Dermis blood vessel endothelial cell (primary cell): Measurements from ENCODE around the gene ASTN2. TPM values are rescaled to one million over a fixed set of nuclear protein-coding genes. Genes with fewer than 3 reads are reported as not detected.

Source experiments
- DNase-seq: peaks from one replicate; pipeline ENCODE4 v3.0.0; 2010
- total RNA-seq: library from RNA; depleted of rRNA; stranded (reverse); fragments of >200 nt; gene quantifications from 2 replicates; pipeline ENCODE4 v1.2.3, GENCODE V29; 2014

The ASTN2 gene
- total RNA-seq, 1 donor from 2014 or later, result 1.9 TPM

DNA sequence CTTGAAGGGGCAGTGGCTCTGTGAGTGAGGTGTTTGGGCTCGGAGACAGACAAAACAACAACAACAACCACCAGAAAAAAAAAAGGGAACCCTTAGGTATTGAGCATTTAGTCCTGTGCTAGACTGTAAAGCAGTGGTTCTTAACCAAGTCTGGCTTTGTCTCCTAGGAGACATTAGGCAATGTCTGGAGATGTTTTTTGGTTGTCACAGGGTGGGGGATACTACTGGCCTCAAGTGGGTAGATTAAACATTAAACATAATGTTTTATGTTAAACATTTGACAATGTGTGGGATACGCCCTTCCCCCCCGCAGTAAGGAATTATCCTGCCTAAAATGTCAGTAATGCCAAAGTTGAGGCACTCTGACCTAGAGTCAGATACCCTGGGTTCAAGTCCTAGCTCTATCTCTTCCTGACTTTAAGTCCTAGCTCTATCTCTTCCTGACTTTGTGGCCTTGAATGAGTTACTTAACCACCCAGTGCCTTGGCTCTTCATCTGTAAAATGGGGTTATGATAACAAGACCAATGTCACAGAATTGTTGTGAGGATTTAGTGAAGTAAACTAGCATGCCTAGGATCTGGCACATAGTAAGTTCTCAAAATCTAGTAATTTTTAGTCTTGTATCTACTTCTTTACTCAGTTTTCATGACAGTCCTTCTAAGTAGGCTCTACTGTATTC, 725.9 kb downstream of the ASTN2 start:
- DNase-seq, result no peak

DNA sequence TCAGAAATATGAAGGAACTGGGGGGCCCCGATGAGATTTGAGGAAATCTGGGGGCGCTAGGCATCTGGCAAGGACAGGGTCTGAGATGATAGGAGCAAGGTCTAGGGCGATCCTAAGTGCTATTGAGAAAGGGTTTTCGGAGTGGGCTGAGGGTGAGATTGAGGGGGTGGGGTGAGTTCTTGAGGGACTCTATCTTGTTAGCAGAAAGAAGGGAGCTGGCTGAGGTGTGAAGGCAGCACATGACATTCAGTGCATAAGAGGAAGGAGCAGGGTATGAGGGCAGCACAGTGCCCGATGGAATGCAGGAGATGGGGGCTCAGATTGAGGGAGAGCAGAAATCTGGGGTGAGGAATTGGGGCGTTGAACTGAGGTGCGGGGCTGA, 727.1 kb downstream of the ASTN2 start:
- DNase-seq, result peak; percentile 14

DNA sequence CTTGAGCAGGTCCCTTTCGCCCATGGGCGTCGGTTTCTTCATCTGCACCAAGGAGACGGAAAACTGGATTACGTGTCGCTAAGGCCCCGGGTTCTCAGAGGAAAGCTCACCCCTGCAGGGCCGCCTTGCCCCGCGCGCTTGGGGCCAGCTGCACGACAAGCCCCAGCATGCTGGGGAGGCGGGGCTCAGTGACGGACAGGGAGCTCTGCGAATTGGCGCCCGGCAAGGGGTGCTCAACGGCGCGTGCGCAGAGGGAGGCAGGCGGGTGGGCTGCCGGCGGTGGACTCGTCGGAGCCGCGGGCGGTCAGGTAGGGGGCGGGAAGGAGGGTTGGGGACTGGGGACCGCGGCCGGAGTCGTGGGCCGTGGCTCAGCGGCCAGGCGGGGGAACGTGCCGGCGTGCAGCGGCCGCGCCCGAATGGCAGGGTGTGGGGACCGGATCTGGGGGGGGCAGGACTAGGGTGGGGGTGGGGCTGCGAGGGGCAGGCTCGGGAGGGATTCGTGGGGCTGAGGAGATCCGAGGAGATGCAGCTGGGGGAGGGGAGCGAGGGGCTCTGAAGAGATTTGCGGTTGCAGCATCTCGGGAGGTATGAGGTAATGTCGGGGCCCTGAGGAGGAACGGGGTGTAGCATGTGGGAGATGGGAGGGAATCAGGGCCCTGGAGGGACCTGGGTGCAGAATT, 727.6 kb downstream of the ASTN2 start, which contains the start of gene TRIM32:
TRIM32 (plus strand) TSS at position 232 of the 680 bp plus-strand sequence. CDS start 10,438 bp downstream, outside the sequence.
- DNase-seq, result peak; percentile 90

DNA sequence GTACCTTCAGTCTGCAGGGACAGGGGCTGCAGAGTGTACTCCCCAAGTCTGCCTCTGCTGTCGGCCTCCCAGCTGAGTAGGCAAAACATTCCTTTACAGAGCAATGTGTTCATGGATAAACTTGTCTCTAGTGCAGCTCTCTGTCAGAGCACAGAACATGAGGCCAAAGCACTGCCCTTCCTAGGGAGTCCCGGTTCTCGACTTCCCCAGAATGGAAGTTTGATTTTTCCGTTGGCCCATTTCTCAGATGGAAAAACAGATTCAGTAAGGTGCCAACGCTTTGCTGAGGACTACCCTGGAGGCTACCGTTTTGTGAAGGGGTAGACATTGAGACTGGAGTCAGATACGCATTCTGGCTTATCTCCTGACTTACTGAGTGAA, 728.2 kb downstream of the ASTN2 start:
- DNase-seq, result no peak

DNA sequence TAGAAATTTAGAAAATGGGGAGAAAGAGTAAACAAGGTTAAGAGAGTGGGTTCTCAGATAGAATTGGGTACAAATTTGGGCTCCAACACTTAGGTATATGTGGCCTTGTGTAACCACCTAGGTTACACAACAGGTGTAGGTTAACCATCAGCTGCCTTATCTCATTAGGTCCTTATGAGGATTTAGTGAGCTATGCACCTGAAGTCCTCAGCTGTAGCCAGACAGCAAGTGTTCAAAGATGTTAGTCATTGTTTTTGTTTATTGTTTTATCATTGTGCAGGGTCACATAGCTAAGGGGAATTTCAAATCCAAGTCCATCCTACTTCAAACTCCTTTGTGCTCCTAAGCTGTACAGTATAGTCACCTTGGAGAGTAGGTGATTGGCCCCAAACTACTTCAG, 728.7 kb downstream of the ASTN2 start:
- DNase-seq, result no peak

DNA sequence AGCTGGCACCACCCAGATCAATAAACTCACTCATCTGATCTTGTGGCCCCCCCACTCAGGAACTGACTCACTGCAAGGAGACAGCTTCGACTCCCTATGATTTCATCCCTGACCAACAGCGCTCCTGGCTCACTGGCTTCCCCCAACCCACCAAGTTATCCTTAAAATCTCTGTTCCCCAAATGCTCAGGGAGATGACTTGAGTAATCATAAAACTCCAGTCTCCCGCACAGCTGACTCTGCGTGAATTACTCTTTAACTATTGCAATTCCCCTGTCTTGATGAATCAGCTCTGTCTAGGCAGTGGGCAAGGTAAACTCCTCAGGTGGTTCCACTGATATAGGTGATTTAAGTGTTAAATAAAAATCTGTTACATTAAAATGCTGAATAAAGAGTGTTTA, 729.7 kb downstream of the ASTN2 start:
- DNase-seq, result no peak

DNA sequence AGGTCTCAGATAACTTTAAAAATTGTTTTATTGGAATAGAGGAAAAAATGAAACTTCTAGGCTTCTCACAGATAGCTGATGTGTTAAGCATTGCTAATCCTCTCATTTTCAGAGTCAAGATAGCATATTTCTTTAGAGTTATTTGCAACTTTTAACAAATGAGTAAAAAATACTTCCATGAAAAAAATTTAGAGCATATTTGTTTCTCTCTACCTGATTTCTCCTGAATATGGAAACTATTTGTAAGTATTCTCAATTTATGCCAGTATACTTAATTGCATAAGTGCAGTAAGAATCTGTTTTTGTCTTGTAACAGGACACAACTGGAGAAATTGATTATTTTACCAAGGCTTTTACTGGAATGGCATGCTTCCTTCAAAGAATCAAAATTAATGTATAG, 731.3 kb downstream of the ASTN2 start:
- no peak for DNase-seq

DNA sequence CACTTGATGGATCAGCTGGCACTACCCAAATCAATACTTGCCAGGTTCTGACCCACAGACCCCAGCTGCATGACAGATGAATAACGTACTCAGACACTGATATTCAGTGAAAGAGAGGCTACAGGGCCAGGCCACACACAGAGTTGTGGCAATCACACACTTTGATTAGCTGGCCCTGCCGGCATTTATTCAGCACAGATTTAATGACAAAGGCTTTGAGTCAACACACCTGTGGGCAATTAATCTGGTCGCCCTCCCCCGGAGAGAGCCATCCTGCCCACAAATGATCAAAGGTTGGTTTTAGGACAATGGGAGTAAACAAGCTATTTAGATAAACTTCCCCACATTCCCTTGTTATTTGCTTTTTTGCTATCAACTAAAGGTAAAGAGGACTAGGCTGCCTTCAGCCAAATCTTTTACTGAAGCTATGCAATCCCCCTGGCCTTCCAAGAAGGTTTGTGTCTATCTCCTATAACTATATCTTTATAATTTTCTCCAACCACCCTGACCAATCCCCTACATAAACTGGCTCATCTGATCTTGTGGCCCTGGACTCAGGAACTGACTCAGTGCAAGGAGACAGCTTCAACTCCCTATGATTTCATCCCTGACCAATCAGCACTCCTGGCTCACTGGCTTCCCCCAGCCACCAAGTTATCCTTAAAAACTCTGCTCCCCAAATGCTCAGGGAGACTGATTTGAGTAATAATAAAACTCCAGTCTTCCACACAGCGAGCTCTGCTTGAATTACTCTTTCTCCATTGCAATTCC, 740.5 kb downstream of the ASTN2 start:
- no peak for DNase-seq

DNA sequence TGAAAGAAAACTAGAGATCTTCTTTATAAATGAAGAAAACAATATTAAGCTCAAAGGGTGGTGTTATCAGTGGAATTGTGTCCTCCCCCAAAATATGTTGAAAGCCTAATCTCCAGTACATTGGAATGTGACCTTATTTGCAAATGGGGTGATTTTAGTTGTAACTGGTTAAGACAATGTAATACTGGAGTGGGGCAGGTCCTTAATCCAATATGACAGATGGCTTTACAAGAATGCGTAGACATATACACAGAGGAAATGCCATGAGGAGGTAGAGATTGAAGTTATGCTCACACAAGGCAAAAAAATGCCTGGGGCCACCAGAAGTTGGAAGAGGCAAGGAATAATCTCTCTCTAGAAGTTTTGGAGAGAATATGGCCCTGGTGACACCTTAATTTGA, 741.5 kb downstream of the ASTN2 start:
- DNase-seq, result no peak

DNA sequence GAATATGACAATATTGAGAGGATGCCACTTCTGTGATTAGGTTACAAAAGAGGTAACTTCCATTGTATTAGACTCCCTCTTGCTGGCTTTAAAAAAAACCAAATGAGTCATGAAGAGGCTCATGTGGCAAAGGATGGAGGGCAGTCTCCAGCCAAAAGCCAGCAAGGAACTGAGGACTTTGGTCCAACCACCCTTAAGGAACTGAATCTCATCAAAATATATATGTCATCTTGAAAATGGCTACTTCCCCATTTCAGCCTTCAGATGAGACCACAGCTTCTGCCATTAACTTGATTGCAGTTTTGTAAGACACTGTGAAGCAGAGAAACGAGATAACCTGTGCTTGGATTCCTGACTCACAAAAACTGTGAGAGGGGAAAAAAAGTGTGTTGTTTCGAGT, 743.3 kb downstream of the ASTN2 start:
- no peak for DNase-seq

DNA sequence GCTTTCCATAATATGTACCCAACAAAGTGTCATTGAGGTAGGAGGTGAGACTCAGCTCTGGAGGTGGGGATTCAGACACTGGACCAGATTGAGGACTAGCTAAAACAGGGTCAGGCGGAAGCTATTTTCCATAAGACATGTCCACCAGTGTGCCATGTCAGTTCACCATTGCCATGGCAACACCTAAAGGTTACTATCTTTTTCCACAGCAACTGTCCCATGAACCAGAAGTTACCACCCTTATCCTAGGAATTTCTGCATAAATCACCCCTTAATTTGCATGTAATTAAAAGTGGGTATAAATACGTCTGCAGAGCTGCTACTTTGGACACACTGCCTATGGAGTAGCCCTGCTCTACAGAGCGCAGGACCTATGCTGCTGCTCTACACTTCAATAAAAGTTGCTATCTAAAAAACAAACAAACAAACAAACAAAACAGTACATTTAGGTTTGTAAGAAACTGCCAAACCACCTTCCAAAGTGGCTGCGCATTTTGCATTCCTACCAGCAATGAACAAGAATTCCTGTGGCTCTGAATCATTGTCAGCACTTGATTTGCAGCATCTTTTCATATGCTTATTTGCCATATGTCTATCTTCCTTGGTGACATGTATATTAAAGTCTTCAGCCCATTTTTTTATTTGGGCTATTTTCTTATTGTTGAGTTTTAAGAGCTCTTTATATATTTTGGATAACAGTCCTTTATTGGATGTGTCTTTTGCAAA, 745.7 kb downstream of the ASTN2 start:
- DNase-seq, result no peak

DNA sequence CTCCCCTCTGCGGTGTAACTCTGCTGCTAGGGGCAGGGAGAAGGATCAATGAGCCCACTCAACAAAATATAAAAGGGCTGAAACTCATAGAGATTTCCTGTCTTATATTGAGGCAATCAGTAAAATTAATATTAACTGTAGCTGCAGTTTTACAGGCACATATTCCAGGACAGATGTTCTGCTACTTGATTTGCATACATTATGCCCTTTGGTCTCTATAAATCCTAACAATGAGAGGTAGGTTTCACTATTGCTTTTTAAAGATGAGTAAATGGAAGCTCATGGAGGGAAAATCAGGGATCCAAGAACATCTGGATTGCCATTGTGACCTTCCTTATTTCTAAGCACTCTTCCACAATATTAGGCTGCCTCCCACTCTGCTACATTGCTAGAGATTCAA, 751.3 kb downstream of the ASTN2 start:
- no peak for DNase-seq

DNA sequence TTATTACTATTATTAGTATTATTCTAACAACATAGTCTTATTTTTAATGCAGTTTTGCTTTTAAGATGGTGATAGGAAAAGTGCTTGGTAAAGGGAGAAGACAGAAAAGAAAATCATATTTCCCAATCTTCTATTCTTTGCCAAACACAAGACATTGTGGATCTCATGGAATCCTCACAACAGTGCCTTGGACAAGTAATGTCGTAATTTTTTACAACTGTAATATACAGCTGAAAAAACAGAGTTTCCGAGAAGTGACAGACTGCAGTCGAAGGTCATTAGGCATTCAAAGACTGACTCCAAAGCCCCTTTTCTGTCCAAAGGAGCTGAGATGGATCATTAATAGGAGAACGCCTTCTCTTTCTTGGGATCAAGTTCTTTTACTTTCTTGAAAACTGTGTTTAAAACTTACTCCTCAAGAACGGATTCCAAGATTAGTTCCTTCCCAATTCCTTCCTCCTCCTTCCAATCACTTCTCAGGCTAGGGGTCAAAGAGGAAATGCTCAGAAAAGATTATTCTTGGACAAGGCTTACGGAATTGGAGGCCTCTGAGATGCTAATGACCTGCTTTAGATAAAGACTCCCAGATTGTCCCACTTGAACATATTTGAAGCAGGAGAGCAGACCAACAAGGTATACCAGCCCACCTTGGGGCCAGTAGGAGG, 752.1 kb downstream of the ASTN2 start:
- DNase-seq, result no peak

DNA sequence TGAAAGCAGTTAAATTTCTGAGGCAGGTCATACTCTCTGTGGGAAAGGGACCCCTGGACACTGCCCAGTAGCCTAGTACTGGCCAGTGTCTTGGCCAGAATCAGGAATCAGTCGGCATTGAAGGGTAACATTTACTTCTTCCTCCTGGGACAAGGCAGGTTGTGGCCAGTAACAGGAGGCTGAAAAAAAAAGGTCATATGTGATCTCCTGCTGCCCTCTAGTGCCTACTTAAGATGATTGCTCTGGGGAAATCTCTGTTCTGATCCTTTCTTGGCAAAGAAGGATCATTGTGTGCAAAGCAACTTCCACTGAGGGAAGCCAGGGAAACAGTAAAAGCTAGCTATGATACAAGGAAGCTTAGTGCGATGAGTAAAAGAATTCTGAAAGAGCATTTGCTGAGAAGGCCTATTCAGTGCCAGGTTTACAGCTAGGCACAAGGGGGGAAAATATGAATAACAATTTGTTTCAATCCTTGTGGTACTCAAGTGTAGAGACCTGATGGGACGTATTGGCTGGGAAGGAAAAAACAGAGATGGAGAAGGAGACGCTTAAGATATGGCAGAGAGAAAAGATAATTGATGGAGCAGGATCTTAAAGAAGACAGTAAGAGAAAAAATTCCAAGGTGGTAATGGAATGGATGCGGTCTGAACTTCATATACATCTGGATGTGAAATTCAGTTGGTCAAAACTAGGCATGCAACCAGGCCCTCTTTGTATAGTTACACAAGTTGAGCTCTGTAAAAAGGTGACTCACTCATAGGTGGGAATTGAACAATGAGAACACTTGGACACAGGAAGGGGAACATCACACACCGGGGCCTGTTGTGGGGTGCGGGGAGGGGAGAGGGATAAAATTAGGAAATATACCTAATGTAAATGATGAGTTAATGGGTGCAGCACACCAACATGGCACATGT, 753.6 kb downstream of the ASTN2 start:
- peak; percentile 83 for DNase-seq

DNA sequence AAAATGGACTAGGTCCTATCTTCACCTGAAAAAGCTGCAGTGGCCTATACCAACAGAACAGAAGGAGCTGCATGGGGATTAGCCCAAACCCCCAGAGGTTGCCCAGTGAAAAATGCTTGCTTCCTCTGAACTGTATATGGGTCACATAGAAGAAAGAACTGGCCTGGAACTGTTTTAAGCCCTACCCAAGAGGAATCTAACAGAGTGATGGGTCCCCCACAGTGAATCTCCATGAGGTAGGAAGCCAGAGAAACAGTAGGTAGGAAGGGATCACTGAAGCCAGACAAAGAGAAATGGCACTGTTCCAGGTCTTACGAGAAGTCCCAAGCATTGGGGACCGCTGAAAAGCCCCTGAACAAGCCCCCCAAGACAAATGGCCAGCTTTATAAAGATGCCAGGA, 756.6 kb downstream of the ASTN2 start:
- DNase-seq, result no peak

DNA sequence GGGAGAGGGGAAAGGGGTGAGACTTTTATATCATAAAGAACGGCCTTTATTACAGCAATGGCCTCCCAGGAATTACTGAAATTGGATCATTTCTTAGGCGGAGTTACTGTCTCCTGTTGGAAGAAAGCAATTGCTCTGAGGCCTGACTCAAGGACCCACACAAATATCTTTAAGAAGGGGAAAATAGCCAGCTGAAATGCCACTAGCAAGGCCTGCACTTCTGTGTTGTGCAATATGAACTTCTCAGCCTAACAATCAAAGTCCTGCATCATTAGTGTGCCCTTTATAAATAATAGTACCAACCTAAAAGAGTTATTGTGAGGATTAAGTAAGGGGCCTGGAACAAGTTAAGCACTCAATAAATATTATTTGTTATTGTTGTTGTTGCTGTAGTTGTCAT, 757.9 kb downstream of the ASTN2 start:
- no peak for DNase-seq

DNA sequence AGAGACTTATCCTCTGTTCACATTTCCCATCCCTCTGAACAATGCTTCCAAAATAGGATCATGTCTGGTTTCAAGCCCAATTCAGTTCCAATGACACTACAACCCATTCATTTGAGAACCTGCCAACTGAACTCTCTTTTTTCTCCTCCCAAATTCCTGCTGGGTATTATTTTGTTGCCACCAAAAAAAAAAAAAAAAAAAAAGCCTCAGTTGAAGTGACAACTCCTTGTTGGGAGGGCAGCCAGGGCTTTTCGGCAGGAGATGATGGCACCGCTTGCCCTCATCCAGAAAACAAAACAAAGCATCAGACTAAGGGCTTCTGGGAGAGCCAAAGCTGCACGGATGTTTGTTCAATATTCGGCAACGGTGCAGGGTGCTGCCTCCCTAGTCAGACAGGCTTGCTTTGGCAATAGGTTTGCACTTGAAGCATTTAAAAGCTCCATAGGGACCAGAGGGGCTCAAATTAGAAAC, 758.3 kb downstream of the ASTN2 start:
- no peak for DNase-seq

DNA sequence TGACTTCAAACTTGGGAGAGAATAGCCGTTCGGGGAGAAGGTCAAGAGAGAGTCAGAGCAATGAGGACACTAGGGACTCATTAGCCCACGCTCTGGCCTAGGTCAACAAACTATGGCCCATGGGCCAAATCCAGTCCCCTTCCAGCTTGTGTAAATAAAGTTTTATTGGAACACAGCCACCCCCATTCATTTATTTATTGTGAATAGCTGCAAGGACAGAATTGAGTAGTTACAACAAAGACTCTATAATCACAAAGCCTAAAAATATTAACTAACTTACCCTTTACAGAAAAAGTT, 760.9 kb downstream of the ASTN2 start:
- DNase-seq, result no peak

DNA sequence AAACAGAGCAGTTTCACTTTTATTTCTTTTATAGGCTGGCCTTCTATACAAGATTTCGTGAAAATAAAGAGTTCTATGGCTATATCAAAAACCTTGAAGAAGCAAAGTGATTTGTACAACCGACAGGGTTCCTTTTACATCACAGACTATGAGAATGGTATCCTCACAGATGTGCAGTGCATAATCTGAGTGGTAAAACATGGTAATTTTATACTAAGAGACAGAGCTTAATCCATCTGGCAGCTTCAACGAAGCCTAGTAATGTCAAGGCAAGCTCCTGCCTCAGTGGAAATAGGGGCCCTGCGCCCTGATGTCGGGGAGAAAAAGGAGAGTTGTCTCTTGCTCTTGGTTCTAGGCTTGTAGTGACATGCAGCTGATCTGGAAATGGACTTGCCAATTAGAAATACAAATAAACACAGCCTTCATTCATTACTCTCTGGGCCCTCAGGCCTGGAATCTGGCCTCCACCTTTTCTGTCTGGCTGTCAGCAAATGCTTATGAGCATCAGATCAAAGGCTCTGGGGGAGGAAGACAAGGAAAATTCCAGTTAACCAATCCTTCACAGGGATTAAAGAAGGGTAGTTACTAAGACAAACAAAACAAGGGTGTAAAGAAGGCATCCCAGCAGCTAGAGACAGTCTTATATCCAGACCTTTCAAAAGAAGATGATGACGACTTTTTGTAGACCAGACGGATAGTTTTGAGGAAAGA, 761.4 kb downstream of the ASTN2 start:
- DNase-seq, result no peak

DNA sequence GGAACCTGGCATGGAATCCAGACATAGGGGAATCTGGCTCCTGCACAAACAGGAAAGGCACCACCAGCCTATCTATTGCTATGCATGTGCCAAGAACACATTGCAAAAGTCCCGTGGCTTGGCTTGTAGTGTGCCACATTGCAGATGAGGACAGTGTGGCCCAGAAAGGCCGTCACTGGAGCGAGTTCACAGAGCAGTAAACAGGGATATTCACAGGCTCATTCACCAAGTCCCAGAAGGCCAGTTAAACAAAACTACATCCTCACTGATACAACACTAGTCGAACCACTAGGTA, 767.4 kb downstream of the ASTN2 start:
- no peak for DNase-seq
